Astrocyte (in vitro differentiated cells and primary cell): ENCODE measurements around the gene CACNB4. TPM values are rescaled to one million over a fixed set of nuclear protein-coding genes. Genes with fewer than 3 reads are reported as not detected.

ENCODE experiments used
- DNase-seq: peaks from one replicate; pipeline ENCODE4 v3.0.0-alpha.2; 2010; ENCODE audit warnings: low read depth
- FAIRE-seq: peaks from 2 replicates; lab custom pipeline; 2011; peaks lifted over from hg19 to GRCh38; lab: Jason Lieb, UNC
- H2AFZ ChIP-seq: 2 replicates; pipeline ENCODE4 v1.6.0; 2012; ENCODE audit warnings: low read depth, low read length, inconsistent platforms
- H3K27ac ChIP-seq: 2 replicates; pipeline ENCODE4 v1.5.1; 2011; ENCODE audit warnings: low read depth, low read length, inconsistent platforms
- H3K27me3 ChIP-seq: 2 replicates; pipeline ENCODE4 v1.6.0; 2011; ENCODE audit warnings: low read length, inconsistent platforms; ENCODE audit not compliant: insufficient read depth
- H3K36me3 ChIP-seq: 2 replicates; pipeline ENCODE4 v1.5.1; 2011; ENCODE audit warnings: low read length, inconsistent platforms; ENCODE audit not compliant: insufficient read depth
- H3K4me1 ChIP-seq: 2 replicates; pipeline ENCODE4 v1.5.1; 2011; ENCODE audit warnings: low read length, inconsistent platforms; ENCODE audit not compliant: insufficient read depth
- H3K4me2 ChIP-seq: 2 replicates; pipeline ENCODE4 v1.6.0; 2012; ENCODE audit warnings: low read length, inconsistent platforms
- H3K4me3 ChIP-seq: 2 replicates; pipeline ENCODE4 v1.5.1; 2011; ENCODE audit warnings: low read depth, mild to moderate bottlenecking, low read length, inconsistent platforms; ENCODE audit not compliant: insufficient read depth
- H3K79me2 ChIP-seq: 2 replicates; pipeline ENCODE4 v1.6.0; 2012; ENCODE audit warnings: mild to moderate bottlenecking, low read length, inconsistent platforms; ENCODE audit not compliant: insufficient read depth
- H3K9ac ChIP-seq: 2 replicates; pipeline ENCODE4 v1.6.0; 2012; ENCODE audit warnings: mild to moderate bottlenecking, low read length, inconsistent platforms
- H3K9me3 ChIP-seq: 2 replicates; pipeline ENCODE4 v1.5.1; 2012; ENCODE audit warnings: low read depth, mild to moderate bottlenecking, low read length, inconsistent platforms; ENCODE audit not compliant: insufficient read depth
- H4K20me1 ChIP-seq: 2 replicates; pipeline ENCODE4 v1.6.0; 2012; ENCODE audit warnings: low read length, inconsistent platforms; ENCODE audit not compliant: insufficient read depth
- H3K27ac Mint-ChIP-seq: one replicate; pipeline ENCODE4 v1.8.0; 2021; ENCODE audit warnings: mild to moderate bottlenecking, mixed read lengths; ENCODE audit not compliant: unreplicated experiment
- H3K27me3 Mint-ChIP-seq: one replicate; pipeline ENCODE4 v1.8.0; 2021; ENCODE audit warnings: low read depth, mixed read lengths; ENCODE audit not compliant: unreplicated experiment
- H3K36me3 Mint-ChIP-seq: one replicate; pipeline ENCODE4 v1.8.0; 2021; ENCODE audit warnings: low read depth, mixed read lengths; ENCODE audit not compliant: unreplicated experiment
- H3K4me1 Mint-ChIP-seq: one replicate; pipeline ENCODE4 v1.8.0; 2021; ENCODE audit warnings: low read depth, mixed read lengths; ENCODE audit not compliant: unreplicated experiment
- H3K4me3 Mint-ChIP-seq: one replicate; pipeline ENCODE4 v1.8.0; 2021; ENCODE audit warnings: mild to moderate bottlenecking, moderate library complexity, mixed read lengths; ENCODE audit not compliant: unreplicated experiment
- H3K9me3 Mint-ChIP-seq: one replicate; pipeline ENCODE4 v1.8.0; 2021; ENCODE audit warnings: mild to moderate bottlenecking, mixed read lengths; ENCODE audit not compliant: unreplicated experiment
- EZH2 ChIP-seq: IDR thresholded peaks from 2 replicates; pipeline ENCODE4 v1.6.1; 2012; ENCODE audit warnings: mild to moderate bottlenecking, low read length, inconsistent platforms; ENCODE audit not compliant: insufficient read depth
- total RNA-seq: library from RNA; stranded (reverse); gene quantifications from 2 replicates; pipeline ENCODE4 v1.2.1, GENCODE V29; 2021
- TF ChIP-seq, protein P1 (sequence below): IDR thresholded peaks from 2 replicates; pipeline ENCODE4 v1.5.1; 2011; ENCODE audit warnings: low read depth, mild to moderate bottlenecking, inconsistent platforms, low read length, moderate library complexity; ENCODE audit not compliant: insufficient read depth

The CACNB4 gene
- total RNA-seq, 1 donor from 2014 or later = 1.8 TPM

DNA sequence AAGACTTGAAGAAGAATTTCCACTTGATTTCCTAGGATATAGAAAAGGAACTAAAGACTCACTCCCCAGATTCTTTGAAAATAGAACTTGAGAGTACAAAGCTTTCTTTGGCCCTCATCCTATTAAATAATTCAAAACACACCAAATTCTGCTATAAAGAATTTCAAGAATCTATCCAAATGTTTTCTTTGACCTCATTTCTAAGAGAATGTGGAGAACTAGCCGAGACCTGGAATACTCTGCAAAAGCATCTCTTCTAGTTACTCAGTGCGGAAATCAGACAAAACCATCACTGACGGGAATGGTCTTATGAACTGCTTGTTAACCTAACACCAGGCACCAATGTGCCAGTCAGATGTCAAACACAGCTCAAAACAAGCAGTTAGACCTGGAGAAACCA lies 226.4 kb downstream of the CACNB4 start:
- DNase-seq (no peak), FAIRE-seq (no peak)
- no peaks in the 10 kb centered on the region for H3K36me3 ChIP-seq
- H3K36me3 Mint-ChIP-seq = peaks cover 4% of the 10 kb centered on the region
- H2AFZ ChIP-seq = no peak overlapping the region
- H3K4me1 ChIP-seq = no peaks in the 10 kb centered on the region
- H3K9ac ChIP-seq = no peak overlapping the region
- H3K27ac ChIP-seq = no peak overlapping the region
- no peaks in the 10 kb centered on the region for H3K27me3 ChIP-seq
- H3K9me3 Mint-ChIP-seq = peaks cover 3% of the 10 kb centered on the region
- no peaks in the 10 kb centered on the region for H3K9me3 ChIP-seq
- no peak overlapping the region for H3K4me3 ChIP-seq
- no peak overlapping the region for H3K4me2 ChIP-seq
- no peaks in the 10 kb centered on the region for H4K20me1 ChIP-seq
- TF ChIP-seq, protein P1, sequence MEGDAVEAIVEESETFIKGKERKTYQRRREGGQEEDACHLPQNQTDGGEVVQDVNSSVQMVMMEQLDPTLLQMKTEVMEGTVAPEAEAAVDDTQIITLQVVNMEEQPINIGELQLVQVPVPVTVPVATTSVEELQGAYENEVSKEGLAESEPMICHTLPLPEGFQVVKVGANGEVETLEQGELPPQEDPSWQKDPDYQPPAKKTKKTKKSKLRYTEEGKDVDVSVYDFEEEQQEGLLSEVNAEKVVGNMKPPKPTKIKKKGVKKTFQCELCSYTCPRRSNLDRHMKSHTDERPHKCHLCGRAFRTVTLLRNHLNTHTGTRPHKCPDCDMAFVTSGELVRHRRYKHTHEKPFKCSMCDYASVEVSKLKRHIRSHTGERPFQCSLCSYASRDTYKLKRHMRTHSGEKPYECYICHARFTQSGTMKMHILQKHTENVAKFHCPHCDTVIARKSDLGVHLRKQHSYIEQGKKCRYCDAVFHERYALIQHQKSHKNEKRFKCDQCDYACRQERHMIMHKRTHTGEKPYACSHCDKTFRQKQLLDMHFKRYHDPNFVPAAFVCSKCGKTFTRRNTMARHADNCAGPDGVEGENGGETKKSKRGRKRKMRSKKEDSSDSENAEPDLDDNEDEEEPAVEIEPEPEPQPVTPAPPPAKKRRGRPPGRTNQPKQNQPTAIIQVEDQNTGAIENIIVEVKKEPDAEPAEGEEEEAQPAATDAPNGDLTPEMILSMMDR = no peak
- TF ChIP-seq EZH2 = no peak
- H3K27me3 Mint-ChIP-seq = peaks cover 2% of the 10 kb centered on the region
- no peak overlapping the region for H3K27ac Mint-ChIP-seq
- no peaks in the 10 kb centered on the region for H3K4me1 Mint-ChIP-seq
- no peaks in the 10 kb centered on the region for H3K79me2 ChIP-seq
- no peak overlapping the region for H3K4me3 Mint-ChIP-seq

DNA sequence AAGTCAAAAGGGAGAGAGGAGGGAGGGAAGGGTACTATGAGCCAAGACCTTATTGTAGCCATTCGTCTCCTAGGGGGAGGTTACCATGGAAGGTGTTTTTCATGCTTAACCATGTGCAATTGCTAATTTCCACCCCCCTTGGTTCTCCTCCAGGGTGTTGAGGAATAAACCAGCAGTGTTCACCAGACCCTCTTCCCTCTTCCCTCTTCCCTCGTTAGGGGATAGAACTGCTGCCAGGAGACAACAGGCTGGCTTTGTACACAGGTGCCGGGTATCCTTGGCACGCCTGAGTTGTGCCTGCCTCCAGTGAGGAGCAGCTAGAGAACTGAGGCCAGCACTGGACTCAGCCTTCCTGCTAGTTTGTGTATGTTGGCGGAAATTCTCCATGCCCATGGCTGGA lies 229.6 kb downstream of the CACNB4 start:
- Histone ChIP-seq H3K36me3 (no peaks in the 10 kb centered on the region), H3K9me3 (no peaks in the 10 kb centered on the region), H2AFZ (no peak overlapping the region), H3K4me1 (no peaks in the 10 kb centered on the region), H4K20me1 (no peaks in the 10 kb centered on the region), H3K9ac (no peak overlapping the region), H3K4me2 (no peak overlapping the region), H3K79me2 (no peaks in the 10 kb centered on the region), H3K27ac (no peak overlapping the region), H3K27me3 (no peaks in the 10 kb centered on the region), H3K4me3 (no peak overlapping the region)
- Mint-ChIP-seq H3K9me3 (no peaks in the 10 kb centered on the region), H3K4me1 (no peaks in the 10 kb centered on the region), H3K27ac (no peak overlapping the region), H3K27me3 (peaks cover 2% of the 10 kb centered on the region), H3K4me3 (no peak overlapping the region), H3K36me3 (peaks cover 2% of the 10 kb centered on the region)
- TF ChIP-seq, protein P1 = no peak
- no peak for TF ChIP-seq EZH2
- DNase-seq (no peak), FAIRE-seq (no peak)

DNA sequence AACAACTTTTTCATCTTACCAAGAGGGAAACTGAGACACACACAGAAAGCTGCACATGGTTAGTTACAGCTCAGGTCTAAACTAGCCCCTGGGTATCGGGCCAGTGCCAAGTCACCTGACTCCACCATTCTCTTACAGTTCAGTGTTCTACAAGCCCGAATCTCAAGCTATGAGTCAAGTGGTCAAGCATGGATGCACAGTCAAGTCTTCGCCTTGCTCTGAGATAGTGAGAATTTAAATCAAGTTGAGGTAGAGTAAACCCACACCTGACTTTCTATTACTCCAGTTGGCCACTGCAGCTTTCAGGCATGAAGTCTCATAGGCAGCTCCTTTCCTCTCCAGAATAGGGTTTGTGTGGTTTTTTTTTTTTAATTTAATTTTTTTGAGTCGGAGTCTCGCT lies 236.1 kb downstream of the CACNB4 start:
- Histone ChIP-seq H3K27ac (no peak overlapping the region), H3K36me3 (no peaks in the 10 kb centered on the region), H2AFZ (no peak overlapping the region), H3K4me2 (no peak overlapping the region), H3K79me2 (no peaks in the 10 kb centered on the region), H4K20me1 (no peaks in the 10 kb centered on the region), H3K27me3 (no peaks in the 10 kb centered on the region), H3K4me3 (no peak overlapping the region), H3K9ac (no peak overlapping the region), H3K4me1 (no peaks in the 10 kb centered on the region), H3K9me3 (no peaks in the 10 kb centered on the region)
- Mint-ChIP-seq H3K36me3 (no peaks in the 10 kb centered on the region), H3K27me3 (no peaks in the 10 kb centered on the region), H3K4me1 (peaks cover 5% of the 10 kb centered on the region), H3K27ac (no peak overlapping the region), H3K9me3 (no peaks in the 10 kb centered on the region), H3K4me3 (no peak overlapping the region)
- no peak for TF ChIP-seq EZH2
- TF ChIP-seq, protein P1 = no peak
- DNase-seq (no peak), FAIRE-seq (no peak)
